ENCODE data around the gene PRLR.
A peak's percentile ranks its signal among the peaks of the same experiment; 100 is the strongest.

The PRLR gene

DNA sequence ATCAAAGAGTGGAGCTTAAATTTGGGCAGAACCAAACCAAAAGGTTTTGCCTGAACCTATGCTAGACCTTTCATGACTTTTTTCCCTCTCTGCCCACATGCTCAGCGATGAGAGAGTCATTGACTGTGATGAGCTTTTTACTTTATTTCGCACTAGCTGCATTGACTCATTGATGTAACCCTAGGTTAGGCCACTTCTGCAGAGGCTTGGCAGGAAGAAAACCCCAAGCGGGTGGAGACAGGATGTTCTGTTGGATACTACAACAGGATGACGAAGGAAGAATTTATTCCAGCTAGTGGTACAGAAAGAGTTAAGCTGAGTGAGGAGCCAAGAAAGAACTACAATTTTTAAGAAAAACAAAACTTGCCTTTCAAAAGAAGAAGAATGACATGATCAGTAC, 201.0 kb downstream of the PRLR start:
- no peak for DNase-seq

- no peak for DNase-seq
These were observed 203.3 kb downstream of the PRLR start for GRCh38 chr5:35026941-35027340.

- DNase-seq: no peak
These were observed 203.9 kb downstream of the PRLR start for GRCh38 chr5:35026280-35026840.

DNA sequence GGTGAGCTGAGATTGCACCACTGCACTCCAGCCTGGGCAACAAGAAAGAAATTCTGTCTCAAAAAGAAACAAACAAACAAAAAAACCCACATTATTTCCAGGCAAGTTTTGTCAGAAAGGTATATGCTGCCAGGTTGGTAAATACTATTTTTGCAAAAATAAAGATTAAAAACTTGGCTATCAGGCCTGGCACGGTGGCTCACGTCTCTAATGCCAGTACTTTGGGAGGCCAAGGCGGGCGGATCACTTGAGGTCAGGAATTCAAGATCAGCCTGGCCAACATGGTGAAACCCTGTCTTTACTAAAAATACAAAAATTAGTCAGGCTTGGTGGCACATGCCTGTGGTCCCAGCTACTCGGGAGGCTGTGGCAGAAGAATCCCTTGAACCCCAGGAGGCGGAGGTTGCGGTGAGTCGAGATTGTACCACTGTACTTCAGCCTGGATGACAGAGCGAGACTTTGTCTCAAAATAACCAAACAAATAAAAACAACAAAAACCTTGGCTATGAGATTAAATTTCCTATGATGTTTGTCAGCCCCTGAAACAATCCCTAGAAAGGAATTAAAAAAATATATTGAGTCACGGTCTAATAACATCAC, 205.3 kb downstream of the PRLR start:
- DNase-seq: no peak

DNA sequence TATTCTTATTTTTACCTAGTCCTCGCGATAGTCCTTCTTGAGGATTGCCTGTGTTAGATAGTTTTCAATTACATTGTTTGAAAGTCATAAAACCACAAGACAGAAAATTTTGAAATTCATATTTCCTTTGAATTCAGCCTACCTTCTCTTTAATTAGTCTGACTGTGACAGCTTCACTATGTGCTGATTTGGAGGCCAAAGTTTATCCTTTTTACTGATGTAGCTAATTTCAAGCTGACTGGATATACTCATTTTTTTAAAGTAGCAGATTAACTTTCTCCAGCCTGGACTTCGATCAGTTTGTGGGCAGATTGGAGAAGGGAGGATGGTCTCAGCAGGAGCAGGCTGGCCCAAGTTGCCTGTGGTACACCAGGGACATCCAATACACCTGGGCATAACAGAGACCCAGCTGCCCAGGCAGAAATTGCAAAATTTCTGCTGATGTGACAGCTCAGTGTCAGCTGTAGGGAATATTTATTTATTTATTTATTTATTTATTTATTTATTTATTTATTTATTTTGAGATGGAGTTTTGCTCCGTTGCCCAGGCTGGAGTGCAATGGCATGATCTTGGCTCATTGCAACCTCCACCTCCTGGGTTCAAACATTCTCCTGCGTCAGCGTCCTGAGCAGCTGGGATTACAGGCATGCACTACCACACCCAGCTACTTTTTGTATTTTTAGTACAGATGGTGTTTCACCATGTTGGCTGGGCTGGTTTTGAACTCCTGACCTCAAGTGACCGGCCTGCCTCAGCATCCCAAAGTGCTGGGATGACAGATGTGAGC, 206.7 kb downstream of the PRLR start:
- DNase-seq: no peak

DNA sequence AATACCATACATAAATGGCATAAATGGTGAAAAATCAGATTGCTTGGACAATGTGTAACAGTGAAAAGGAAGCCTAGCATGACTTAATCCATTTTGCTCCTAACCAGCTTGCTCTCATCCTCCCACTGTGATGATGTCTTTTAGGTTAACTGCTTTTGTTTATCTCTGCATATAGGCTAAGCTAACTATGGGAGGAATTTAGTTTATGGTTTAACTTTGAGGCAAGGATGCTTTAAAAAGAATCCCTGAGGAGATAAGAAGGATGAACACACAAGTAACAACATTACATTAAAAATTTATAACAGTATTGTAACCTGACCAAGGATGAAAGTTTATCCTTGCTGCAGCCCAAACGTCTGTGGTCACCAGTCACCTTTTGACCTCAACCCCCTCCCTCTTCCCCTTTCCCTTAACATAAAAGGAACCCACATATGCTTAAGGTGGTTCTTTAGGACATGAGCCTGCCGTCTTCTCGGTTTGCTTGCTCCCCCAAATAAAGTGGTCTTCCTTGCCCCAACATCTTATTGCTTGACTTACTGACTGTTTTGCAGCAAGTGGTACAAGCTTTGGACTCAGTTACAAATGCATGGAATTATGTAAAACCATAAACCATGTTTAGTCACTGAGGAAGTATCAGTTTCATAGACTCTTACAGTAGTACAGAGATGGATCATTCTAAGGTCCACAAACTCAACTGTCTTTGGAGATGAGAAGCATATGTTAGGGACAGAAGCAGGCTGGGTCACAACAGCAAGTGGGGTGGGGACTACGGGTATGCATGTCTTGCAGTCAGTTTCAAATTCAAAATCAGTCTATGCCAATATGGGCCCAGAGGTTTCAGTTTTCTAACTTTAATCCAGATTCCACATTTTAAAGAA, 213.9 kb downstream of the PRLR start:
- no peak for DNase-seq

DNA sequence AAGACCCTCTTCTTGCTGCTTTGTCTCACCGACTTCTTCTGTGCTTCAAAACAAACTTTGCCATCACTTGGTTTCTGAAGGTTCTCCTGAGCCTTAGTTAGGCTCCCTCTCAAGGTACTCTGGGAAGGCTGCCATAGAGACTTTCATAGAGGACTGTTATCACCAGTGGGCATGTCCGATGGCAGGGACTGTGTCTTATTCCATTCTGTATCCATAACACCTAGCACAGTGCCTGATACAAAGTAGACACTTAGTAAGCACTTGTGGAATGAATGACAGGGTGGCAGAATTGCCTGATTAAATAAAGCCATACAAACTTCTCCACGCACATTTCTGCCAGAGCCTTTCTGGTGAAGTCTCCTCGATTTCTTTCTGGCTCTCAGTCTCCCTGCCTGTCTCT, 215.2 kb downstream of the PRLR start:
- no peak for DNase-seq

- DNase-seq: no peak
These were observed 217.5 kb downstream of the PRLR start for GRCh38 chr5:35012796-35013195.

DNA sequence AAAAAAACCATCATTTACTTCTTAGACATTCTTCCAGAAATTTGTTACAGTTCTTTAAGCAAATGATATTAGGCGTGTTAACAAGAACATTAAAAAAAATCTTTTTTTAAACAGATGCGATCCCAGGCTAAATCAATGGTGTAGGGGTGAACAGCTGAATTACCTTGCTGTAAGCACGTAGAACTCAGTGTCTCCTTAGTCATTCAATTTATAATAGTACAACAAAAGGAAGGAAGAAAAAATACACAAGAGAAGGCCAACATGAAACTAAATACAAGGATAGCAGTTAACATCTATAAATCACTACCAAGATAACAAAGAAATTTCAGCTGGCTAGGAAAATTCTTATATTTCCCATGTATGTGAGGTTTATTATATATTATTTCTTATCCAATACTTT, 217.9 kb downstream of the PRLR start:
- DNase-seq: no peak

GRCh38 chr5:35010676-35011075, 219.6 kb downstream of the PRLR start:
- DNase-seq: no peak

- no peak for DNase-seq
These were observed 220.6 kb downstream of the PRLR start for GRCh38 chr5:35009657-35010056.

GRCh38 chr5:35009019-35009418, 221.3 kb downstream of the PRLR start:
- no peak for DNase-seq

- DNase-seq: no peak
These were observed 225.5 kb downstream of the PRLR start for GRCh38 chr5:35004771-35005170.

- no peak for DNase-seq
These were observed 226.1 kb downstream of the PRLR start for GRCh38 chr5:35004200-35004599.

- peak; percentile 57 for DNase-seq
These were observed 227.0 kb downstream of the PRLR start for GRCh38 chr5:35003018-35003957.

DNA sequence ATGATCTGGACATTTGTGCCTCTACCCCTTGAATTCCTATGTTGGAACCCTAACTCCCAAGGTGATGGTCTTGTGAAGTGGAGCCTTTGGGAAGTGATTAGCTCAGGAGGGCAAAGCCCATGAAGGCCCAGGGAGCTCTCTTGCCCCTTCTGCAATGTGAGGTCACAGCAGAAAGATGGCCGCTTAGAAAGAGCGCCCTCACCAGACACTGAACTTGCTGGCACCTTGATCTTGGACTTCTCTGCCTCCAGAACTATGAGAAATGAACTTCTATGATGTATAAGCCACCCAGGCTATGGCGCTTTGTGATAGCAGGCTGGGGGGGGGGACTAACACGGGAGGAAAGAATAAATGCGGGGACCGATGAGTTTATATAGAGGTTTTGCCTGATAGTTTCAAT, 227.8 kb downstream of the PRLR start:
- no peak for DNase-seq

DNA sequence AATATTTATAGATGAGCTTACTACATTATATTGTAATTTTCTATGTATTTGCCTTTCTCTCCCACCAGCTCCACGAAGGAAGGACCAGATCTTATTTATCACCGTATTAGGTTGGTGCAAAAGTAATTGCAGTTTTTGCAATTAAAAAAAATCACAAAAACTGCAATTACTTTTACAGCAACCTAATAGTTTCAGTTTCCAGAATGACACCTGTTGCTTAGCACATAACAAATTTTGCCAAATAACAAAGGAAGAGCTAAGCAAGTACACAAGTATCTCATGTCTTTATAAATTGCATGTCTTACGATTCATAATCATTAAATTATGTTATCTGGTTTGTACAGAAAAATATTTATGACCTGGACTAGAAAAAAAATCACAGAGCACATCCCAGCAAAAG, 228.4 kb downstream of the PRLR start:
- DNase-seq: no peak
